ENCODE results near the gene GARIN3.

GARIN3 gene

GRCh38 chr5:157184117-157184670 lies 18.1 kb upstream of the GARIN3 start:
- DNase-seq: no peak

DNA sequence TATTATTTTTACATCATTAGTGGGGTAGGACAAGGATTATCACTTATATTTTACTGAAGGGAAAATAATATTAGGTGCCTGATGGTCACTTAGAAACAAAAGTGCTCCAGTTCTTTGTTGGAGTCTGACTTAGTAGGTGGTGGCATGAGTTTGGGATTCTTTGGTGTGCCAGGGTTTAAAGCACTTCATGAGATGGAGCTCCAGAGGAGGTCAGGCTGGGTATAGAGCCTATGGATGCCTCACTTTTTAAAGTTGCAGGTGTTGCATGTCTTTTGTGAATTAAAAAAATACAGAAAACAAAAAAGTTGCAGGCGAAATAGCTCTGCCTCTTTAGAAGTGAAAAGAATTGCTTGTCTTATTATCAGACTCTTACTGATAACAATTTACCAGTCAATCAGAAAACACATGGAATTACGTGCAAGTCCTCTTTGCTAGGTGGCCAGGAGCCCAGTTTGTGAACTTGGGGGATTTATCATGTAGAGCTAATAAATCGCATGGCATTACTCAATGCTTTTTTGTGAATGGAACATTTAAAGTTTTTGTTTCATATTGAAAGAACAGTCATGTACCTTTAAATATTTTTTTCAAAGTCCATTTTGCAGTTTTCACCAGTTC lies 16.2 kb upstream of the GARIN3 start:
- DNase-seq: no peak

DNA sequence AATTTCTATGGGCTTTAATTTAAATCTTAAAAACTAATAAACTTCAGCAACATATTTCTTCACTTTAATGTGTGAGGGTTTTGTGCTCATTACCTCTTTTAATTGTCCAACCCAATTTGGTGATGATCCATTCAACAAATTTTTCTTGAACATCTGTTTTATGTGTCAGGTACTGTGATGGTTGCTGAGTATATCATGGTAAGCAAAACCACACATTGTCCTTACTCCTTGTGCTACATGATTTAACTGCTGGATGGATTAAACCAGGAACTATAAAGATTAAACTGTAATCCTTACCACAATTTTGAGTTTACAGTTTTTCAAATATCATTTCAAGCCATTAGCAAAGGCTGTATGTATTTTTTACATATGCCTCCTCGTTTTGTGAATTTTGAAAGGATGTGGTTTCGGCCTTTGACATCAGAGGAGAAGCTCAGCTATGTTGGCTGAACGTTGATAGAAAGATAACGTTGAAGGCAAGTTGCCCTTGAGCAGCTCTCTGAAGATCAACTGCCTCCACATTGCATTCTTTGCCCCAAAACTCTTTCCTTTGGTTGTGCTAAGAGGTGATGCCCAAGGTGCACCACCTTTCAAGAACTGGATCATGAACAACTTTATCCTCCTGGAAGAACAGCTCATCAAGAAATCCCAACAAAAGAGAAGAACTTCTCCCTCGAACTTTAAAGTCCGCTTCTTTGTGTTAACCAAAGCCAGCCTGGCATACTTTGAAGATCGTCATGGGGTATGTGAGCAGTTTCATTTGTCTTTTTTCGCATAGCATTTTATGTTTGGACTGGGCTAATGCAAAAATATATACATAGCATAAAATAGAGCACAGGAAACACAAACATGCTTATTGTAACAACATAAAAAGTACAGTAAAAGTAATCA lies 14.6 kb upstream of the GARIN3 start, which contains the start of gene ITK:
Gene ITK, plus strand, starts transcription at position 467 of the 891 bp plus-strand sequence. Its CDS starts 138 bp downstream, at position 605.
- DNase-seq: no peak

DNA sequence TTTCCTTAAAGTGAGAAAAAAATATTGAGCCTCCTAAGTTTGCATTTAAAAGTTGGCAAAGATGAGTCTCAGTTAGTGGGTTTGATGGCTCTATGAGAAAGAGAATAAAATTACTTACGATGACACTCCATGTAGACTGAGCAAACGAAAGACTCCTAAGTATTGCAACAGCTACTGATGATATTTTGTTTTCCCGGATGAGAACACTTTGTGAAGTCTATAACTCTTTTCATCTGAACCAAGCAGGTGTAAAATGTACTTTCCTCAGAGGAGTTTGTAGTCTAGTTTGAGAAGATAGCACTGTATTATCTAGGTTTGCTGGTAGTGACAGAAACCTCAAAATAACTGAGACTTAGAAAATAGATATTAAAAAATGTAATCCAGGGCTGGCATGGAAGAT lies 12.9 kb upstream of the GARIN3 start:
- no peak for DNase-seq

GRCh38 chr5:157177953-157178352 lies 11.9 kb upstream of the GARIN3 start:
- DNase-seq: no peak

DNA sequence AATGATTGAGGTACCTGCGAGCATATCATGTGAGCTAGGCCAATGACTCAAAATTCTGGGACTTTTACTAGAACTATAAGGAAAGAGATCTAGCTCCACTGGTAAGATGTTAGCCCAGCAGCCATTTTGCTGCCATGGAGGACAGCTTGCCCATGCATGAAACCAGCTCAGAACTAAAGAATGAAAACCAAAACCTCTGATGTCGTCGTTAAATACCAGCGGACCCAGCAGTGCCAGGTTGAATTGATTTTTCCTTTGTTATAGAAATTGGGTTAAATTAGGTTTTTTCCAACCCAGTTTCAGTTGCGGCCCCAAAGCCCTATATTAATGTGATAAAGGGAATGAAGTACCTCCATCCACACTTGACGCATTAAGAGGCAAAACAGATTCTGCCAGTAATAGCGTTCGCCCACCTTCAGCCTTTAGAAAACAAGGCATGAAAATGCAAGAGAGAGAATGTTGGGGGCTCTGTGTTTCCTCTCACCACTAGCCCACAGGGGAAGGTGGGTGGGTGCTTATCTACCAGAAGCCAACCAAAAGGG lies 9.1 kb upstream of the GARIN3 start:
- no peak for DNase-seq

- no peak for DNase-seq
These were observed 6.3 kb upstream of the GARIN3 start for GRCh38 chr5:157172403-157172802.

- no peak for DNase-seq
These were observed 2.2 kb upstream of the GARIN3 start for GRCh38 chr5:157168286-157168685.

DNA sequence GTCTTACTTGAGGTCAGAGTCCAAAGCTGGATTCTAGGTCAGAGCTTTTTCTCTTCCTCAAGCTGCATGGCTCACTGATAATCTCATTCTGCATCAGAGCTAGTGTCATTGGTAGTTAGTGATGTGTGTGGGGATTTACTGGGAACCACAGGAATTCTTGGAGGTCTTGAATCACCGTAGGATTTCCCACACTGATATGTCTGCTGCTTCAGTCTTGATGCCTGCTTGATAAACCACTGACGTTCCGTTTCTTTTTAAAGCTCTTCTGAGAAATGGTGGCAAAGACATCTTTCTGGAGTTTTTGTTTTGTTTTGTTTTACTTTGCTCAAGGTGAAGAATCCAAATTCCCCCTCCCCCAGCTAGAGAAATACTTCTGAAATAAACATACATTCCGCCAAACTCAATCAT lies 1.2 kb upstream of the GARIN3 start:
- no peak for DNase-seq

GRCh38 chr5:157165668-157166067 lies 396 bp downstream of the GARIN3 start:
- DNase-seq: no peak

- DNase-seq: no peak
These were observed 803 bp downstream of the GARIN3 start for GRCh38 chr5:157165261-157165660.

DNA sequence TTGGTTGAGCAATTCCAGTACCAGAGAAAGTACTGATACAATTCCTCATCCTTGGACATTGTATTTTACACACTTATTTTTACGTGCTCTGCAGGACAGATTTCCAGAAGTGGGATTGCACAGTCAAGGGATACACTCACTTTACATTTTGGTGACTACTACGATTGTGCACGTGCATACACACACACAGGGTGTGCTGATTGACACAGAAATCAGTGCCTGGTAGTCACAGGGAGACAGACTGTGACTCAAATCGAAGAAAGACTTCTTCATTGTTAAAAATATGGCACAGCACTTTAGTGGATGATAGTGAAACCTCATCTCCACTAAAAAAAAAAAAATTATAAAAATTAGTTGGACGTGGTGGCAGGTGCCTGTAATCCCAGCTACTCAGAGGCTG lies 1.5 kb downstream of the GARIN3 start:
- DNase-seq: no peak

GRCh38 chr5:157162919-157163510 lies 3.0 kb downstream of the GARIN3 start:
- DNase-seq: no peak

- DNase-seq: no peak
These were observed 4.1 kb downstream of the GARIN3 start for GRCh38 chr5:157161996-157162395.

- no peak for DNase-seq
These were observed 6.1 kb downstream of the GARIN3 start for GRCh38 chr5:157160001-157160400.

DNA sequence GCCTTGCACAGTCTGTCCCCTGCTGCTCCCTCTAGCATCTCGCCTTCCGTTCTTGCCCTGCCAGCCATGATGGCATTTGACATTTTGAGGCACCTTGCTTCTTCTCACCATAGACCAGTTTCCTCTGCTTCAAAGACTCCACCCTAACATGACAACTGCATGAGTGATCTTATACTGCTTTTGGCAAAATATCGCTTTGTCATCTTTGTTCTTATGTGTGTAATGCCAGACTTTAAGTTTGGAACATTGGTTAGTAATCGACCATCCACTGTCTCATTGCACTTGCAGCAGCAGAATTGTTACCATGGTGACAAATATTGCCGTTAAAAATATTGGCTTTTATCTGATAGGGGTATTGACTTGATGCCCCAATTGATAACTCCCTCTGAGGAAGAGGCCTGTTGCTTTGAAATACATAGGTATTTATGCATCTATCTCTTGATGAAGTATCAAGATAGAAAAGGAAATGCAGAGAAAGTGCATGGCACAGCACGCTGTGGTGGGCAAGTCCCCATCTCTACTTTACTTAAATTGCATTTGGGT lies 6.8 kb downstream of the GARIN3 start:
- DNase-seq: no peak

DNA sequence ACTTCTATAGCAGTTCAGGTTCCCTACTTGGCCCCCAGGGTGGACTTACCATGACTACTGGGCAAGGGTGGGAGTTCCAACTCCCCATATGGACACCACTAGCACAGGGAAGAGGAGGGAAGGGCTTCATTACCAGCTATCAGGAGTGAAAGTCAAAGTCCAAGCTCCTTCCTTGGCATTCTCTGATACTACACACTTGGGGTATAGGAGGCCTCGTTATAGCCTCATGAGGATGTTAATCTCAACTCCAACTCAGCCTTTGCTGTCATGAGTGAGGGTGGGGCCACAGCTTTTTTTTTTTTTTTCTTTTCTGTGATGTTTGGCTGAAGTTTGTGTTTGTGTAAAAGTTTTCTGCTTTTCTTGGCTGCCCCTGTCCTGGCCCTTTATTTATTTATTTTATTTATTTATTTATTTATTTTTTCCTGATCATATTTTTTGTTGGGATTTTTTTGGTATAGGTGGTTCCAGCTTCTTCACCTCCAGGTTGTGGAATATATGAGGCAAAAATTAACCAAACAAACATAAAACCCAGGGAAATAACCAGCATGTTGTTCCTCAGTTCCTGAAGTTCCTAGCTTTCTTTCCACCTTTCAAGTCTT lies 8.7 kb downstream of the GARIN3 start:
- no peak for DNase-seq

- no peak for DNase-seq
These were observed 10.8 kb downstream of the GARIN3 start for GRCh38 chr5:157155297-157155696.

GRCh38 chr5:157150995-157151394 lies 15.1 kb downstream of the GARIN3 start:
- DNase-seq: no peak

- peak; percentile 14 for DNase-seq
These were observed 17.1 kb downstream of the GARIN3 start for GRCh38 chr5:157148734-157149615.

Measured in NCI-H1092 (cell line).